Measurements from ENCODE around the gene ROR2.

Gene ROR2

DNA sequence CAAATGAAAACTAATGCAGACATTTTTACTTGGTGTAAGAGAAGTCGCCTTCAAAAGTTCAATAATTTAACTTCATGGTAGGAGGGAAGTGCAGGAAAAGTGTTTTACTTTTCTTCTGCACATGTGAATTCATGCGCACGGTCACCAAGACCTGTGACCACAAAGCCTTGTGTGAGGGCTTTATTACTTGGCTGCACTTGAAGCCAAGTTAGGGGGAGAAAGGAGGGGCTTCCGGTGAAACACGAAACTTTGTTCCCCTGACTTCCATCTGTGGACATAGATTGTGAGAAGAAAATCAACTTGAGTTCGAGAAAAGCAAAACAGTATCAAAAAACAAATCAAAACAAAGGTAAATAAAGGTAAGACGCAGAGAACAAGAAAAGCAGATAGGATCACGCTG, 239.9 kb downstream of the ROR2 start:
- DNase-seq, result no peak

DNA sequence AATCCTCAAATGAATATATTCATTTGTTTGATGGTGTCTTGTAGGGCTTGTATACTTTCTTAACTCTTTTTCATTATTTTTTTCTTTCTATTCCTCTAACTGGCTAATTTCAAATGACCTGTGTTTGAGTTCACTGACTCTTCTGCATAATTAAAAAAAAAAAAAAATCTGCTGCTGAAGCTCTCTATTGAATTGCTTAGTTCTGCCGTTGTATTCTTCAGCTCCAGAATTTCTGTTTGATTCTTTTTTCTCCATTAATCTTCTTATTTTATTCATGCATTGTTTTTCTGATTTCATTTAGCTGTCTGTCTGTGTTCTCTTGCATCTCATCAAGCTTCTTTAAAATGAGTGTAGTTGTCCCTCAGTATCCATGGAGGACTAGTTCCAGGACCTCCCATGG, 244.6 kb downstream of the ROR2 start:
- DNase-seq, result no peak

DNA sequence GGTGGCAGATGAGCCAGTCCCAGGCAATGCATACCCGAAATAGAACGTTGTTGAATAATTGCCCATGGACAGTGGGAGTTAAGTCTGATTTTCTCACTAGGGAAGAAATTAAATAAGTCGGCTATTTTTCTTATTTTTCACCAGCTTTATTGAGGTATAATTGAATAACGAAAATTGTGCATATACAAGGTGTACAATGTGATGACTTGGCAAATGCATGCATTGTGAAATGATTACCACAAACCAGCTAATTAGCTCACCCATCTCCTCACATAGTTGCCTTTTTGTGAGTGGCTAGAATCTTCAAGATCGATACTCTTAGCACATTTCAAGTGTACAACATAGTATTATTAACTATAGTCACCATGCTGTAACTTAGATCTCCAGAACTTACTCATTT, 249.6 kb downstream of the ROR2 start:
- DNase-seq, result no peak

DNA sequence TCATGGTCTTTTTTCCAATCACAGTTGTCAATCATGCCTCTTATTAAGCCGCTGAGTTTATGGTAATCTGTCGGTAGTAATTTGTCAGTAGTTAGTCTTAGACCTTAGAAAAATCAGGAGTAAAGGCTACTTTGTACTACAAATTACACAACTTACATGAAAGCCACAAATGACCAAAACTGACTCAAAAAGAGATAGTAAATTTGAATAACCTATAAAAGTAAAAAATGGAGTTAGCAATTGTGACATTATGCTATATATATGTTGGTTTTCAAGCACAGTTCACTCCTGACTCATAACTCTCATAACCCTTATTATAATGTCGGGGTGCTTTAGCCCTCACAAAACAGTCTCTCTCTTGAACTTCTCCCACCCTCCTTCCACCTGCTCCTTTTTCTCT, 251.8 kb downstream of the ROR2 start:
- no peak for DNase-seq

DNA sequence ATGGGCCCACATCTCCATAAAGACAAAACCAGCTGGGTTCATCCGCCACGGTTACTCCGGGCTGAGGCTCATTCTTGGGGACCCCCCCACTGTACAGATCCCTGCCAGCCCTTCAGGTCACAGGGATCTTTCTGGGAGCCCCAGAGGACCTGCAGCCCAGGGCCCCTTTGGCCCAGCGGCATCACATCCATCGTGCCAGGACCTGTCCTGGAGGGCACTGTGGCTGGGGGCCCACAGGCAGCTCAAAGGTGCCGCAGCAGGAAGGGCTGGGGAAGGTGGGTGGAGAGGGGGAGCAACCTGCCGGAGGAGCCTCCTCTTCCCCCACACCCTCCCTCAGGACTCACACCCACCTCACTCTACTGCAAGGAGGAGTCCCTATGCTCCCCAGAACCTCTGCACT, 252.8 kb downstream of the ROR2 start:
- no peak for DNase-seq

DNA sequence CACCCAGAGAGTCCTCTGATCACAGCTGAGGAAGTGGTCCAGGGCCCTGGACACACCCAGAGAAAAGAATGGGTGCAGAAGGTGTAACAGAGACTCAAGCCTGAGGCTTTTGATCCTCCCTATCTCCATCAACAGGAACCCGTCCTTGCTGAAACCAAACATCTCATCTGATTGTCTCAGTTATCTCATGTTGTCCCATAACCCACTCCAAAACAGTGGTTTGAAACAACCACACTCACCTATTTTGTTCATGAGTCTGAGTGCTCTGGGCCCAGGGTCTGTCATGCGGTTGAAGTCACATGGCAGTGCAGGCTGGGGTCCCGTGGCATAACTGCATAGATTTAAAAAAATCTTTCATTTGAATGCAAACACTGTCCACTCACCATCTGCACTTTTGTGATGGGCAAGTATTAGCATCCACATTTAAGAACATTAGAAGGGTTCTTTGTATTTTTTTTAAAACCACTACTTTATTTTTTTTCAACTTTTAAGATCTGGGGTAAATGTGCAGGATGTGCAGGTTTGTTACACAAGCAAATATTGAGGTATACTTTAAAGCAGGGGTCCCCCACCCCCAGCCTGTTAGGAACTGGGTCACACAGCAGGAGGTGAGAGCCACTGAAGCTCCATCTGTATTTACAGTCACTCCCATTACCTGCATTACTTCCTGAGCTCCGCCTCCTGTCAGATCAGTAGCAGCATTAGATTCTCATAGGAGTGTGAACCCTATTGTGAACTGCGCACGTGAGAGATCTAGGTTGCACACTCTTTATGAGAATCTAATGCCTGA, 255.8 kb downstream of the ROR2 start:
- no peak for DNase-seq

DNA sequence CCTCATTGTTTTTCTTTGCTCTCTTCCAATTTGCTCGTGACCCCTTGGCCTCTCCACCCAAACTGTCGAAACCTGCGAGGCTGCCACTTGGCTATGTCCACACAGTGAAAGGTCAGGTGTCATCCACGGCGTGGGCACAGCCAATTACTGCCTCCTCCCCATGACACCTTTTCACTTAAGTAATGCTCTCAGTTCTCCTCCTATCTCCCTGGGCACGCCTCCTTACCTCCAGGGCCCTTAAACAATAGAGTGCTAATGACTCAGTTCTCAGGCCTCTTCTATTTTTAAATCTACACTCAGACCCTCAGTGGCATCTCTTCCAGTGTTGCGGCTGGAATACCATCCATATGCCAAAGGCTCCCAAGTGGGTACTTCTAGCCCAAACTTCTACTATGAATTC, 256.8 kb downstream of the ROR2 start:
- no peak for DNase-seq

DNA sequence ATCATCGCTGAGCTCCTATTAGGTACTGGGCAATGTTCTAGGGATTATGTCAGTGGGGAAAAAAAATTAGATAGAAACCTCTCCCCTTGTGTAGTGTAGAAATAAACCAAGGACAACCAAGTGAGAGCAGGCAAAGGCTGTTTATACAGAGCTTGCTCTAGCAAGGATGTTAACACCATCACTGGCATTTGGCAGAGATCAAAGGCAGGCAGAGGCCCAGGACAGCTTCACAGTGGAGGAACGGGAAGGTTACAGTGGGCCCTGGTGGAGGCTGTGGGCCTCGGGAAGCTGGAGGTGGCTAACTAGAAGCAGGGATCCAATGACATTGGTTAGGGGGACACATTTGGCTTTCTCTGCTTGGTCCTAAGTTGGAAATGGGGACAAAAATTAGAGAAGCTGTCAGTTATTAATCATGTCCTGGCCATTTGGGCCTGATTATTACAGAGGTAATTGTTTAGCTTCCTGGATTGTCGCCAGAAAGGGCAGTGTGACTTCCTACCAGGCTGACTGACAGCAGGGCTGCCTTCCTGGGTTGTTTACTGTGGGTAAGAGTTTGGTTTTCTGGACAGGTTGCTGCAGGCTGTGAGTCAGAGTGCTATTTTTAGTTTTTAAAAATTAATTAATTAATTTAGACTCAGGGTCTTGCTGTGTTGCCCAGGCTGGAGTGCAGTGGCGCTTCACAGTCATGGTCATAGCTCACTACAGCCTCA, 259.3 kb downstream of the ROR2 start:
- DNase-seq, result no peak

DNA sequence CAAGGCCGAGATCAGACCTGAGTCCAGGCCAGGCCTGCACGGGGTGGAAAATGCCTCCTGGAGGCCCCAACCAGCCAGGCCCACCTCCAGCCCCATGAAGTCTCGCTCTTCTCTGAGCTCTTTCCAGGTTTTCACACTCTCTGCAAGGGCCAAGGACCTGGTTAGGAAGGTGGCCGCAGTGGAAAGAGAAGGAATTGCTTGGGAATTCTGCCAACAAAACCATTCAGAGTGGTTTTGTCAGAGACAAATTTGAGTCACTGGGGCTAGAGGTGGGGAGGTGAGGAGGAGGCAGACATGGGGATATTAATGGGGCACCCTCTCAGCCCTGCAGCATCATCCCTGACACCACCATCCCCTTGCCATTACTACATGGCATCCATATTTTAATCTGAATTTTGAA, 261.0 kb downstream of the ROR2 start:
- DNase-seq, result no peak

DNA sequence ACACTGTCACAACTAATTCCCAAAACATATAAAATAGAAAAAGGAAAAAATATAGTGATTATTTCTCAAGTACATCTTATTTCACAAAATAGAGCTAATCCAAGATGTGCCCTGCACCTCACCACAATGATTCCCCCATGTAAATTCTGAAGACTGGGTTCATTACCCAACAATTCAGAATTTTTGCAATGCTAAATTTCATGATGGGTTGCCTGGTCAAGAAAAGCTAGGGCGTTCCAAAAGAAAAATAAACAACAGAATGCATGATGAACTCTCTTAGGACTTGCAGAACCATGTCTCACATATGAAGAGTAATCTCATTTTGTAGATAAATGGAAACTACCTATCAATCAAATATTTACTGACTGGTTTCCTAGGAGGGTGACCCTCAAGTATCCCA, 266.8 kb downstream of the ROR2 start:
- DNase-seq, result no peak

DNA sequence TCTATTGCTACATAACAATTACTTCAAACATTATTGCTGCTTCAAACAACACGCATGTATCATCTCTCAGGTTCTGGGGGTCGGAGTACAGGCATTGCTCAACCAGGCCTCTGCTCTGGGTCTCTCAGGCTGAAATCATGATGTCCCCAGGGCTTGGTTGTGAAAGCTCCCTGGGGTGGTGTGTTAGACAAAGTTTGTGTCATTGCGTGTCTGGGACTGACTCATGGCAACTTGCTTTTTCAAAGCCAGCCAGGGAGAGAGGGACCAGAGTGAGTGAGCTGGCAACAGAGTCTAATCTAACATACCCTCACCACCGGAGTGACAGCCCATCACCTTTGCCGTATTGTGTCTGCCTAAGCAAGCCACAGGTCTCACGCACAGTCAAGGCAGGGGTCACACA, 267.2 kb downstream of the ROR2 start:
- no peak for DNase-seq

DNA sequence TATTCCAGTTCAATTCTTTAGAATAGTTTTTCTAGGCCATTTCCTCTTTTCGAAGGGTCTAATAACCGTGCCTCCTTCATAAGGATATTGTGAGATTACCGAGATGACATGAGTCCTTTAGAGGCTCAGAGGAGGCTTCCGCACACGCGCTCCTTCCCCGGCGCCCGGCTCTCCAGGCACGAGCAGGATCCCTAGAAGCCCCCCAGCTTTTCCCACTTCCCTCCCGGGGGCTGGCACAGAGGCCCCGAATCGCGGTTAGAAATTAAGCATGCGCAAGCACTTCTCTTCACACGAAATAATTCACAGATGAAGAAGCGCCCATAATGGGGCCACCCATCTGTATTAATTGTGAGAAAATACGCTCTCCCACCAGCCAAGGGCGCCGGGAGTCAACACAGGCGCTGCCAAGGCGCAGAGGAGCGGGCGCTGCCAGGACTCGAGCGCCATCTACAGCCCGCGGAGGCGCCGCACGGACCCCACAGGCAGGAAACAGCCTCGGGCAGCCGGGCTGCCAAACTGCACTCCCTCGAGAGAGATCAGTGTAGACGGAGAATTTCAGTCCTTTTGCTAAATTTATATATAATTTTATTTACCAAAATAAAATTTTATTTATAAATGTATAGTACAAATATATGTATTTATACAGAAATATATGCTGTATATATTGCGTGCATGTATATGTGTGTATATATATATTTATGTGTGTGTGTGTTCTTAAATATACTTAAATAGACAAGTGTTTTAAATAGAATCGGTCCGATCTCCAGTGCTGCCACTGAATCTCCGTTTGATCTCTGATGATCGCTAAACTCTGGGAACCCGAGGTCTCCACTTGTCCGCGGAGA, 268.3 kb downstream of the ROR2 start:
- peak; percentile 95 for DNase-seq

DNA sequence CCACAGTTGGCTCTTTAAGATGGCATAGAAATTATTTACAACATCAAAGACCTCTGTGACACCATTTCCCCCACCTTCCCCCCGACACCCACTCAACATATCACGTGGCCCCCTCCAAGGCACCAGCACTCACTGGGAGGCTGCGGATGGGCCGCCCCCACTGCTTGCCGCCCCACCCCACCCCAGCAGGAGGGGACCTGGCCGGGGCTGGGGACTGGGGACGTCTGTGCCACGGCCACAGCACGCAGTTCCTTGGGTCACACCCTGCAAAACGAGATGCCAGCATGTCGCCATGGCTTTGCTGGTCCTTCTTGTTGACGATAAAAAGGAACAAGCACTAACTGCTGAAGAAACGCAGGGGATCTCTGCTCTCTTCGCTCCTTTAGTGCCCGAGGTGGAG, 269.0 kb downstream of the ROR2 start:
- no peak for DNase-seq

DNA sequence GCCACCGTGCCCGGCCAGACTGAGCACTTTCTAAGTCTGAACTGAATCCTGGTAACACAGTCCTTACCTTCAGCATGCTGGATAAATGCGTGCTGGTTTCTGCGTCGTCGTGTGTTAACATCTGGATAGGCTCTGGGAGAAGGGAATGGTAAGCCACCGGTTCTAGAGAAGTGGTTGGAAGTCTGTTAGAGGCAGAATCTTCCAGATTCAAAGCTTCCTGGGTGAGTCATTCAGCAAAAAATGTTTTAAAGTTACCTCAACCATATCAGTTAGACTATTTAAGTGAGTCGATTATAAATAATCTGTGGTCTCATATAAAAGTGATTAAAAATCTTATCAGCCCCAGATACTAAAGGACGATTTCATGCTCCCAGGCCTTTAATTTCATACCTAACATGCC, 269.9 kb downstream of the ROR2 start:
- no peak for DNase-seq

DNA sequence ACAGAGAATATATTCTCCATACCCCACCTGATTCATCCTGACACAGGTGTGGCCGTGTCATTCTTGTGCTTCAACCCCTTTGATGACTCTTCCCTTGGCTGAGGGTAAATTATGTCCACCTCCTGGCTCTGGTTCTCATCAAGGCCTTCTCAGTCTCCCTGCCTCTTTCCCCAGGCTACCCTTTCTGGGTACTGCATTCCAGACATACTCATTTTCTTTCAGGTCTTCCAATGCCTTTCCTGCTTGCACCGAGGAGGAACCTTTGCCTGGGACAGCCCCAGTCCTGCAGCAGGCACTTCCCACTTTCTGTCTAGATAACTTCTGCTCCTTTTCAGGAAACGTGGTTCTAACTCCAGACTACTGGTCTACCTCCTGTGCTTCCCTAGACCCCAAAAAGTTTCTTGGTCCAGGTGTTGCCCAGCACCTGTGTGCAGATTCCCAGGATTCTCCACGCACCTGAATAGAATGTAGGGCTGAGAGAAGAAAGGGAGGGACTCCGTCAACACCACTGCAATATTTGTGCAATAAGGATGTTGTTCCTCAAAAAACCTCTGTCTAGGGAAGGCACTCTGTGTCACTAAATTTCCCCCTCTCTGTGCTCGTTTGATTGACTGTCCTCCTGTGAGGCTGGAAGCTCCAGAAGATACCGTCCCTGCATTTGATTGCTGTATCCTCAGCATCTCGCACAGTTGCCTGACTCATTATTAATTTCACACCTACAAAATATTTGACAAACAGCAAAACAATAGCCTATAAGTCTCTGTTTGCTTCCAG, 271.0 kb downstream of the ROR2 start:
- DNase-seq, result no peak

DNA sequence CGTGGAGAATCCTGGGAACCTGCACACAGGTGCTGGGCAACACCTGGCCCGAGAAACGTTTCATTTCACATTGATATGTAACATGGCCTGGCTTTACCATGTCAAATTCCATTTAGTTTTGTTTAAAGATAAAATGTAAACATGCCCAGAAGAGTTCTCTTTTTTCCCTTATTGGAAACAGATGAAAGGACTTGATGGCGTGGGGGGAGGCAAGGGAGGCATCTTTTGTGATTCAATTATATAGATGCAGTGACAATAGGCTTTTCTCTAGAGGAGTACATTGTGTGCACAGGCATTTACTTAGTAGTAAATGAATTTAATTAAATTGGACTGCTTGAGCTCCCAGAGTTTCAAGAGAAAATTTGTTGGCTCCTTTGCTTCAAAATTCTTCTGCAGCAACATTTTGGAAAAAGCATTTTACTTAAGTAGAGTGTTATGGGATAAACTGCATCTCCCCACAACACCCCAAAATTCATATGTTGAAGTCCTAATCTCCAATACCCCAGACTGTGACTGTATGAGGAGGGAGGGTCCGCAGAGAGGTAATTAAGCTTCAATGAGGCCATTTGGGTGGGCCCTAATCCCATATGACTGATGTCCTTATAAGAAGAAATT, 272.1 kb downstream of the ROR2 start:
- peak; percentile 62 for DNase-seq

DNA sequence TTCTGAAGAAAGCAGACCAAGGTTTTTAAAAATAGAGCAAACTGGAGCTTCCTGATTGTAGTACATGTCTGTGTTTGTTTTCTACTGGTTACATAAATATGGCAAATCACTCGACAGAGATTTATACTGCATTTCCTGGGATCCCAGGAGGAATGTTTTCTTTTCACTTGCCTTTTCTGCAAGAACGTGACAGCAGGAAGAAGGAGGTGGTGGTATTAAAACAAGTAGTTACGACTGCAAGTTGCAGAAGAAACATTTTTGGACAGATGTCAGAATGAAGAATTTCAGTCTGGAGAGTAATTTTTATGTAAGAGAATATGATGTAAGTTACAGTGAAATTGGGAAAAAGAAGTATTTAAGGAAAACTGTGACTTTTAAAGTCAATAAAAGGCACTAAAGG, 272.7 kb downstream of the ROR2 start:
- DNase-seq, result no peak

DNA sequence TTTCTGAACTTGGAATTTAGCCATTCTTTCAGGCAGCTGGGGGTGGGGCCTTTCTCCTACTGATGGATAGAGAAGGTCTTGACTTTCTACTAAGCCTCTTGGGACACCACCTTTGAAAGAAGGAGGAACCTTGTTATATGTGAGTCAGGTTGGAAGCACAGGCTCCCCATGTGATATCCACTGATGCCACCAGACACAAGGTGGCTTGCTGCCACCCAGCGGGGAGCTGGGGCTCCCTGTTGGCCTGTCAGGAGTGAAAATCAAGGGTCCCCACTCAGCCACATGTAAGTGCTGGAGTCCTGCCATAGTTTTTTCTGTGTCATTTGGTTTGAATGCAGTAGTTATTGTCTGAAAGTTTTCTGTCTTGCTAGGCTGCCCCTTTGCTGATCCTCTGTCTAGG, 274.0 kb downstream of the ROR2 start:
- no peak for DNase-seq

DNA sequence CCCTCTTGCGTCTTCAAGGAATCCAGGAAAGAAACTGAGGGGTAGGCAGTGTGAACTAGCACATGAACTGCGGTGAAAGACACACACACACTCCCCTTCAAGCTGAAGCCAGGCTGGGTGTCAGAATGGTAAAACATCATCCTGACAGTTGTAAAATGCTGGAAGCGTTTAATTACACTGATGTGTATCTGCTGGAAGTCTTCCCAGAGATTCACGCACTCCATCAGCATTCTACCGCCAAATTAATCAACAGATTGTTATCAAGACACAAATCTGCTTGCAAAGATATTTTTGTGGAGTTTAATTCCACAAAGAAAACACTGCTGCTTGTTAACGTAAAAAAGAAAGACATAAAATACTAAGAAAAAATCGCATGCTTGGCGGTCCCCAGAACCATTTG, 285.4 kb downstream of the ROR2 start:
- DNase-seq, result no peak

DNA sequence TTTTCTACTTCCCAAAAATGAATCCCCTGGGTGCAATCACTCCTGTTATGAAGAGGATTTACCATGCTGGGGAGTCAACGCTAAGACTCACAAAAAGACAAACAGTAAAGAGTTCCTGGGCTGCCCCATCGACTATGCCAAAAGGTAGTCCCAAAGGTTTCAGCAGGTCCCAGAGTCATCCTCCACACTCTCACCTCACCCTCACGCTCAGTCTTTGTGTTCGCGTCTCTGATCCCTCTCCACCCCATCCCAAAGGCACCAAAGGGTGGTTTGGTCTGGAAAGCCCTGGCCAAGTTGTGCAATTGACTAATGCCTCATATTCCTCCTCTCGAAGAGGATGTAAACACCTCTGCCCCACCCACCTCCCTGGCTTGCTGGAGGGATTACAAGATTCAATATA, 286.2 kb downstream of the ROR2 start:
- no peak for DNase-seq

DNA sequence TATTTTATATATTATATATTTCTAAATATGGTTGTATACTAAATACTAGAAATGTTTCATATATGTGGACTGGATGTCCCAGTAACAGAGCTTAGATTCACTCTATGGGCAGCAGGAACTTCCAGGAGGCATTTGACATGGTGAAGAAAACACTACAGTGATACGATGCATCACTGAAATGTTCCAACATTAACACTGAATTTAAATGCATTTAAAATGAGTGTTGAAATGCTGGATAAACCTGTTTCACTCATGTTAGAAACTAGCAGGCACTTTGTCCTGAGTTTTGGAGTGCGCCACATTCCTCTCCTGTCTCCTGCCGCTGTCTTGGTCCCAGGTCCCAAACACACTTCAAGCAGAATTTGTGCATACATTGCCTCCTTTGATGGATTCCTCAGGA, 288.6 kb downstream of the ROR2 start:
- no peak for DNase-seq

DNA sequence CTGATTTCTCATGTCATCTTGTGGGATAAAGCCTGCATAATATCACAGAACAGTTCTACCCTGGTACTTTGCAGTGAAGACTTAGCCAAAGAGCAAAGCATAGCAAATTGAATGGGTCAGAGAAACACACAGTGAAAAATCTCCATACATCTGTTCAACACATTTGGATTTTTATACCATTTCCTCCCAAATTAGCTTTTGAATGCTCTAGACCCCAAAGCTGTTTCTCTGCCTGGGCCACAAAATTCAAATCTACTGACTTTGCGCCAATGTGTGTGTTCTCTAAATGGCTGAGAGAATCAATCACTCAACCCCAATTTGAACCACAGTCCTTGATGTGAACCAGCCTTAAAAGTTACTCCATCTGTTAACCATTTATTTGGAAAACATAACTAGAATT, 289.5 kb downstream of the ROR2 start:
- no peak for DNase-seq

Measured in retina (tissue), 1 donor.